CD4-positive, alpha-beta T cell treated with Interleukin-15 for 1 hour (primary cell): ENCODE results near the gene KIAA1755.

Experiments
- DNase-seq: peaks from one replicate; pipeline ENCODE4 v3.0.0-alpha.2; 2020

KIAA1755 gene

DNA sequence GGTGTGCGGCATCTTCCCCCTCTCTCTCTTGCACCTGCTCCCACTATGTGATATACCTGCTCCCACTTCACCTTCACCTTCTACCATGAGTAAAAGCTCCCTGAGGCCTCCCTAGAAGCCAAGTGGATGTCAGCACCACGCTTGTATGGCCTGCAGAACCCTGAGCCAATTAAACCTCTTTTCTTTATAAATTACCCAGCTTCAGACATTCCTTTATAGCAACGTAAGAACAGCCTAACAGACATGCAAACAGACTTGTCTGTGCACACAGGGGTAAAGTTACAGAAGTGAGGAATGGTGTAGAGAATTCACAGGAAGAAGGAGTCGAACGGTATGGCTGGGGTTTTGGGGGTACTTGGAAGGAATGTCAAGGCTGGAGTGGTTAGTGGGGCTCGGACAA is 80.7 kb downstream of the KIAA1755 start:
- no peak for DNase-seq

DNA sequence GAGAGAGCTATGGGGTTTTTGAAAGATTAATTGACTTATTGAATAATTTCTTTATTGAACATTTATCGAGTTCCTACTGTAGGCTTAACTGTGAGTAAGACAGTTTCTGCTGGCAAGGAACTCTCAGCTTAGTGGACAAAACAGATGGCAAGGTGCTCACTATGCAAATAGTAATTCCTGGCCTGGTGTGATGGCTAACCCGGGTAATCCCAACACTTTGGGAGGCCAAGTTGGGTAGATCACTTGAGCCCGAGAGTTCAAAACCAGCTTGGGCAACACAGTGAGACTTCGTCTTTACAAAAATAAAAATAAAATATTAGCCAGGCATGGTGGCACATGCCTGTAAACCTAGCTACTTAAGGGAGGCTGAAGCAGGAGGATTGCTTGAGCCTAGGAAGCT is 82.0 kb downstream of the KIAA1755 start:
- no peak for DNase-seq

DNA sequence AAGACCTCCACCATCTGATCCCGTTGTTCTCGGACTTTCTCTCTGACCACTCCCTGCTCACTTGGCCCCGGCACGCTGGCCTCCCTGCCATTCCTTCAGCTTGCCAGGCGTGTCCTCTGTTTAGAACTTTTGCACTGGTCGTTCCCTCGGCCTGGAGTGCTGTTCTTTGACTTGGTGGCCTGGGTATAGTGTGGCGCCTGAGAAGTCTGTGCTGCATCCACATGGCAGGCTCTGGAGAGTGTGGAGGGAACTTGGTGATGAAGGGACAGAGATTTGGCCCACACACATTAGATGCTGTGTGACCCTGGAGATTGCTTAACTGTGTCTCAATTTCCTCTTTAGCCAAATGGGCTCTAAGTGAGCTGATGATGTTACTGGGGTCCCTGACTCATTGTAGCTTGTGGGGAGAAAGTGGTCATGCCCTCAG is 82.5 kb downstream of the KIAA1755 start:
- no peak for DNase-seq

DNA sequence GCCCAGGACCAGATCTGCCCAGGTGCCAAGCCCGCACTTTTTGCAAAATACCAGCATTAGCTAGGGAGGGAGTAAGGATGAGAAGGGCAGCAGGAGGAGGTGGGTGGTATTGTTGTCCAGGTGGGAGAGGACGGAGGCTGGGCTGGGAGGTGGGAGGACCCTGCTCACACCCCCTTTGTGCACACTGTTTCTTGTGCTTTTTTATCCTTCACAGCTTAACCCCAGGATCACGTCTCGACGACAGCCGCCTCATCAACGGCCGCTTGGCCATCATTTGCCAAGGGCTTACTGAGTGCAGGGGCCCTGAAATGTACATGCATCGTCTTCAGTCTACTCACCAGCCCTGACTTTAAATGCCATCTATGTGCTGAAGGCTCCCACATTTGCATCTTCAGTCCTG is 83.3 kb downstream of the KIAA1755 start:
- DNase-seq, result no peak

DNA sequence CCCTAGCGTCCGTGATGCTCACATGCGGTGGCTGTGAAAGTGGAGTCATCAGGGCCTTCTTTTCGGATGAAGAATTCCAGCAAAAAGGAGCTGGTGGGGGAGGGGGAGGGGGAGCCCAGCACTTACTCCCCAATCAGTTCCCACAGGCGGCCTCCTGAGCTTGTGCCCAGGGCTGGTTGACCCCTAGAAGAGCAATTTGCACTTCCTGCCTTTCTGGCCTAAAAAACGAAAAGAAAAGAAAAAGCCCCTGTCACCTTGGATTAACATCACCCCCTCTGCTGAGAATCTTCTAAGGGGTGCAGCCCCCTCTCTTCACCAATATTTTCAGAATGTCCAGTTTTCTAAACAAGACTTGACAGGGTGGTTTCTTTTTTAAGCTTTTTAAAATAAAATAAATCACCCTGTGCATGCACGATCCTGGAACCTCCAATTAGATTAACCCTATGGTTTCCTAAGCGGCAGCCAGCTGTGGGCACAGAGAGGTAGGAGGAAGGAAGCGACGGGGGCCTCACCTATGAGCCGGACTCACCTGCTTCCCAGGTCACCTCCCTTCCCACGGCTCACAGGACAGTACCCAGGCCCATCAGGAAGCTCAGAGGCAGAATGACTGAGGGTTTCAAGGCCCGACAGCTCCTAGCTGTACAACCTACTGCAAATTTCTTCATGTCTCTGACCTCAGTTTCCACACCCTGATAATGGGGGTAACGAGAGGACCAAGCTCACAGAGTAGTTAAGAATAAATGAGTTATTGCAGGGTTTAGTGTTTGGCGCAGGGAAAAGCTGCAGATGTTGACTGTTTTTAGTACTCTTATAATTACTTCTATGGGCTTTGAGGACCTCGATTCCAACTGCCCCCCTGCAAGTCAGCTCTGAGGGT is 85.0 kb downstream of the KIAA1755 start:
- no peak for DNase-seq

DNA sequence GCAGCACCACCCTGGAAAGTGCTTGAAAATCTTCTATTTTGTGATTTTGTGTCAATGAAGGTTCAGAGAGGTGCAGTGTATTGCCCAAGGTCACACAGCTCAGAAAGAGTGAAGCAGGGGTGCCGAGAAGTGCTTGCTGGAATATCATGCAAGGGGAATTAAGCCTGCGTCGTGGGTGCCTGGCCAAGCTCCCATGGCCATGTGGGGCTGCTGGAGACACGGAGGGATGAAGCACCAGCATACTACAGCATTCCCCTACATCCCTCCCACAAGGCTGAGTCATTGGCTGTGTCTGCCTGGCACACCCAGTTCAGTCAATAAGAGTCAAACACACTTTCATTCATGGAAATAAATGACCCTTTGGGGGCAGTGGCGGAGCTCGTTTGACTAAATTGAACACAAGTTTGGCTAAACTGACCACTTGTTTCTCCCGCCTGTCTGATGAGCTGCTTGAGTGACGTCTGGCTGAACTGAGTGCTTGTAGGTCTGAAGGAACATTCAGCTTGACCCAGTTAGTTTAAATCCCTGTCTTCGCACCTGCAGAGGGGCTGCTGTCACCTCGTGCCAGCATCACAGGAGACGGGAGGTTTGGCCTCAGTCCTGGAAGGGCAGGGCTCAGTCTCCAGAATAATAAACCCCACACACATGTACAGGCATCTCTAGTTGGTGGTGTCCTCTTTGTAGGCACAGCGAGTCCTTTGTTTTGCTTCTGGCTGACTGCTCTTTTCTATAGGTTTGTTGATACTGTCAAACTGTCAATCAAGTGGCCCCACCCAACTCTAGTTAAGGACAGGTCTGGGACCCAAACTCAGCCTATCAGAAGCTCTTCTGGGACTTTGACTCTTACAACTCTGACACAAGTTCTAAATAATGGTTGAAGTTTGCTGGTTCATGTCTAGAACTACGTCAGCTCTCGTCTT is 87.0 kb downstream of the KIAA1755 start:
- no peak for DNase-seq

DNA sequence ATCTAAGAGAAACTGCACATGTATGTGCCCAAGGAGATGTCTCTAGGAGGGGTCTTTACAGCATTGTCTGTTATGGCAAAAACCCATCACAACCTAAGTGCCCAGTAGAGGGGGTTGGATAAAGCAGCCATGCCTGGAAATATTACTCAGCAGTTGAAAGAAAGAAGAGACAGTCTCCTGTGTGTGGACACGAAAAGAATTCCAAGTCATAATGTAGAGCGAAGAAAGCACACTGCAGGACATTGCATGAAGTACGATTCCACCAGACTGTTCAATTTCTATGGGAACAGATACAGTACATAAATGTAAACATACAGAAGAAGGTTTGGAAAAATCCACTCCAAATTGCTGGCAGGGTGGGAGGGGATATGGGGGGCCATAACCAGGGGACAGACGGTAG is 88.1 kb downstream of the KIAA1755 start:
- no peak for DNase-seq

DNA sequence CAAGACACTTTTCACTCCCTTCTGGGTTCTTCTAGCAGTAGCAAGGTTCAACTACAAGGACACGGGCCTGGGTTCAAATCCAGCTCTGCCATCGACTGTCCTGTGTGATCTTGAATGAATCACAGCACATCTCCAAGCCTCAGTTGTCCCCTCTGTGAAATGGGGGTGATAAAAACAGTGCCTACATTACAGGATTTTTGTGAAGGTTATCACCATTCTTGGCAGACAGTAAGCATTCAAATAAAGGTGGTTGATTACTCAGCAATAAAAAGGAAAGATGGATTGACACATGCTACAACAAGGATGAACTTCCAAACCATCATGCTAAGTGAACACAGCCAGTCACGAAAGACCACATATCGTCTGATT is 88.9 kb downstream of the KIAA1755 start:
- DNase-seq, result no peak

DNA sequence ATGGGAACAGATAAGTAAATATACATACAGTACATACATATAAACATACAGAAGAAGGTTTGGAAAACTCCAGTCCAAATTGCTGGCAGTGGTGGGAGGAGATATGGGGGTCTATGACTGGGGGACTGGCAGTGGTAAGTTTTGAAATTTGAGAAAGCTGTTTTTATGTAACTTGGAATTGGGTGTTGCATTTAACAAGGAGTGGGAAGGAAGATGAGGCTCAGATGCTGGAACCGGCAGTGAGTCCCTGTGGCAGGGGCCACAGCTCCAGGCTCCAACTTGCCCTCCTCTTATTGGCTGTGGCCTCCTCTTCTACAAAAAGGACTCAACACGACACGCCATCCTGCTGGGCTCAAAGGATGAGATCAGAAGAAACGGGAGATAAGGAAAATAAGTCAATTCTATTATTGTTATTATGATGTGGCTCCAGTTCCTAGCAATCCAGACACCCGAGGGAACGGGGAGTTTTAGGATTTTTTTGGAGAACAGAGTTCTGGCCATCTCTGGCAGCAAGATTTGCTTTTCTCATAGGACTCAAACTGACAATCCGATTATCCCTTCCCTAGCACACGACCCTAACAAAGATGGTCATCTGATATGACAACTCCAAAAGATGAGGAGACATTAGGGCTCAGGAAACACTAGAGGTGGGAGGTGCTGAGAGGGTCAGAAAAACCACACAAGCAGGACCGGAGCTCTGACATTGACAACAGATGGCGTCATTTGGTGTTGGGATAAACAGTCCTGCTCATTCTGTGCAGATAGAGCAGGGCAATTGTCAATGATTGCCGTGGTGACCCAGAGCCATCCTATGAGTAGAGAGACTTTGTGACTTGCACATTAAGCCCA is 89.5 kb downstream of the KIAA1755 start:
- DNase-seq, result no peak

DNA sequence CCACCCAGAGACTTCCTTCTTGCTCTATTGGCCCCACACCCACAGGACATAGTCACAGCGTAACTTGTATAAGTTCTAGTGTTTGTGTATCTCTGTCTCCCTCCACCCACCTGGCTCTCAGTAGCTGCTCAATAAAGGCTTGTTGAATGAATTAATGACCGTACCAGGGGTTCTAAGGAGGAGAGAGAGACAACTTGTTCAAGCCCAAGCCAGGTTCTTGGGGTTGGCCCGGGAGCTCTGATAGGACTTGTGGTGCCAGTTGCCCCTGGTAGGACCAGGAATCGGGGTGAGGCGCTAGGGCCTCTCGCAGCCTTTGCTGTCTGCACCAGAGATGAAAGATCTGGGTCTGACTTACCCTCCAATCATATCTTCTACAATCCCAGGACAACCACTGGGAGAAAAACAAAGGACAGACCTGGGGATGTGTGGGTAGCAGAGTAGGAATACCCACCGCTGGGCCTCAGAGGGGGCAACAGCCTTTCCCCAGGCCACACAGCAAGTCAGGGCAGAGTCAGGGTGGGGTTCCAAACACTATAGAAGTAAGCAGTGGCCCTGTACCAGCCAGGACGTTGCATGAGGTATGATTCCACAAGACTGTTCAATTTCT is 90.2 kb downstream of the KIAA1755 start:
- DNase-seq, result no peak

DNA sequence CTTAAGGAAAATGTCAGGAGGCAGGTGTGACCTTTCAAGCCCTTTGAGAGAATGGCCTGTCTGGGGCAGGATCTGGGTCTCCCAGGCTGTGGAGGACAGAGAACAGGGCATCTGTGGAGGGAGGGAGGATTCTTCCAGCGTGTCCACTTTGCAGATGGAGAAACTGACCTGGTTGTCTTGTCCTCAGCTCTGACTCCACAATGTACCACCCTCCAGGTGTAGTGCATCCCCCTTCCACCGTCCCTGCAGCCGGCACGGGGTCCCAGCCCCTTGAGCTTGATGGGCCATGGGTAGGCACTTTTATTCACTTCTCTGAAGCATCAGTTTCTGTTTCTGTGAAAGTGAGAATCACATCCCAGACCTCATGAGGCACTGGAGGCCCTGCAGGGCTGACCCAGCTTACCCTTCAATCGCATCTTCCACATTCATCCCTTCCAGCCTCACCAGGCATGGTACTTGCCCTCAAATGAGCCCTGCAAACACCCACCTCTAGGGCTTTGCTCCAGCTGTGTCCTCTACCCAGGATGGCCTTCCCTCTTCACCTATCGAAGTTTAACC is 90.8 kb downstream of the KIAA1755 start:
- no peak for DNase-seq

DNA sequence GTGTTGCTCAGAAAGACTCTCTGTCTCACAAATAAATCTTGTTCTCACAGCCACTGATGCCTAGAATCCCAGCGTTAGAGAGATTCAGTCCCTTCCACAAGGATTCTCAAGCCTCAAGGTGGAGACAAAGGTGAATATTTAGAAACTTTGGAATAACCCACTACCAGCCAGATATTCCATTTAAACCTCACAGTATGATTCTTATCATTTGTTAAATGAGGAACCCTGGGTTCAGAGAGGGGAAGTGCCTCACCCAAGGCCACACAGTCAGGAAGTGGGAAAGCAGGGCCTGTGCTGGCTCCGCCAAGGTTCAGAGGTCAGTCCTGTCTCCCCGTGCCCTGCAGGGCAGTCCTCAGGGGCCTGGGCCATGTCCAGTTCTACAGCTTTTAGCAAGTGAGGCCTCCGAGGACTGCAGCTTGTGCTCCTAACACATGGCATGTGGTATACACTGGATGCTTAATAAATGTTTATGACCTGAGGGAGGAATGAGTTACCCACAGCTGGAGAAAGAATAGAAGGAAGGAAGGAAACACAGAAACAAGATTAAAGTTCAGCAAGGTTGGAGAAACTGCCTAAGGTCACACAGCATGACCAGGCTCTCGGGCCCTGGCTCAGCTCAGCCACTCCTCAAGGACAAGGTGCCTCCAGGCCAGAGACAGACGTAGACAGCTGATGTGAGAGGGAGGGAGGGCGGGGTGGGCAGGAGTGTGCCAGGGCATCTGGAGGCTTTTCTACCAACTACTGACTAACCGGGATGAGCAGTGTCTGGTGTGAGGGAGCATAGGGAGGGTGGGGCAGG is 91.5 kb downstream of the KIAA1755 start:
- DNase-seq, result peak; percentile 61

DNA sequence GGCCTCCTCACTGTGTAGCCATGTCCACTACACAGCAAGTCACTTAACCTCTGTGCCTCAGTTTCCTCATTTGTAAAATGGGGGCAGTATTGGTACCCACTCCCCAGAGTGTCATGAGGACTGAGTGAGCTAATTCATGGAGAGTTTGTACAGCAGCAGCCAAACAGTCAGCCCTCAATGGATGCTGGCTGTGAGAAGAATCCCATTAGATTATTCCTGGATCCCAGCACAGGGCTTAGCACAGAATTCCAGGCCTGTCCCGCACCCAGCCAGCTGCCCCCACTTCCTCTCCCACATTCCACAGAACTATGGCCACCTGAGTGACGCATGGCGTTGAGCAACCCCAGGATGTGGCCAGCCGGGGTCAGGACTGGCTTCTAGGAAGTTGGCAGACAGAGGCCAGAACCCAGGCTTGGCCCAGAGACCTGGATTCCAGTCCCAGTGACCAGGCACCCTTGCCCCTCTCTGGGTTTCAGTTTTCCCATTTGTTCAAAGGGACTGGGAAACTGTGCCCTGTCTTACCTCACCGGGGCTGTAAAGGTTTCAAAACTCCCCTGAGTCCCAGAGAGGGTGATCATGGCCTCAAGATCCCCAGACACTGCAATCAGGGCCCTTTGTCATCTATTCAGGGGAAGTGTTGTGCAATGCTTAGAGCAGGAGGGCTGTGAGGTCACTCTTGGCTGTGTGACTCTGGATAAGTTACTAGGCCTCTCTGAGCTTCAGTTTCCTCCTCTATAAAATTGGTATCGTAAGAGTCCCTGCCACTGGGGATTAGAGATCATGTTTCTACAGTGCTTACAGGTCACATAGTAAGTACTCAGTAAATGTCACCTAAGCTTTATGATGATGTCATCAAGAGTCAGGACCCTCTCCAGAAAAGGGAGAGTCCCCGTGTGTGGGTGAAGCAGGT is 92.4 kb downstream of the KIAA1755 start:
- peak; percentile 55 for DNase-seq

DNA sequence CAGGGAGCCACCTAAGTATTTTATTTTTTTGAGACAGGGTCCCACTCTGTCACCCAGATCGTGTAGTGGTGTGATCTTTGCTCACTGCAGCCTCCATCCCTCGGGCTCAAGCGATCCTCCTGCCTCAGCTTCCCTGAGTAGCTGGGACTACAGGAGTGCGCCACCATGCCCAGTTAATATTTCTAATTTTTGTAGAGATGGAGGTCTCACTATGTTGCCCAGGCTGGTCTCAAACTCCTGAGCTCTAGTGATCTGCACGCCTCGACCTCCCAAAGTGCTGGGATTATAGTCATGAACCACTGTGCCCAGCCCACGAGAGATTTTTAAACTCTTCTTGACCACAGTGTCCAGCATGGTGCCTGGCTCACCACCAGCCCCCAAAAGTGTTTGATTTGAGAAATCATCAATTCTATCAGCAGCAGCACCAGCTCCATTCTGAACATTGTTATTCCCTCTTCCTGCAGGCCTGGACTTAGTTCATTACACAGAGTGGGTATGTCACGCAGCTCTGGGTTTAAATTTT is 93.1 kb downstream of the KIAA1755 start:
- no peak for DNase-seq

DNA sequence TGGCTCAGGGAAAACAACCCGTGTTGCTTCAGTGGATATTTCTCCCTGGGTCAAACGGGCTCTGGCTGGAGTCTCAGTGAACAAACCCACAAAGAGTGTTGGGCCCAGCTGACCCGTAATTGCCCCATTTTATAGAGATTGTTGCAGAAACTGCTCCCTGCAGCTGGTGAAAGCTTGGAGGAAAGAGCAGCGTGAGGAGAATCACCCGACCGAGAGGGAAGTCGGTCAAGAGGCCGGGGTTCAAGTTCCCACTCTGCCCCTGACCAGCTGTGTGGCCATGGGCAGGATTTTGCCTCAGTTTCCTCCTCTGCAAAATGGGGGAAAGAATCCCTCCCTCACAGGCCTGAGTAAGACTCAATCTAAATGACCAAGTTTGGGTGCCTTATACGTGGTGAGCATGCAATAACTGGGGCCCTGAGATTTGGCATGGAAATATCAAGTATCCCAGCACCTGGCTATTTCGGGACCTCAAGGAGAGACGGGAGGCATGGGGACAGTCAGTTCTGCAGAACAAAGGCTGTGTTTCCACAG is 93.8 kb downstream of the KIAA1755 start:
- DNase-seq, result no peak

DNA sequence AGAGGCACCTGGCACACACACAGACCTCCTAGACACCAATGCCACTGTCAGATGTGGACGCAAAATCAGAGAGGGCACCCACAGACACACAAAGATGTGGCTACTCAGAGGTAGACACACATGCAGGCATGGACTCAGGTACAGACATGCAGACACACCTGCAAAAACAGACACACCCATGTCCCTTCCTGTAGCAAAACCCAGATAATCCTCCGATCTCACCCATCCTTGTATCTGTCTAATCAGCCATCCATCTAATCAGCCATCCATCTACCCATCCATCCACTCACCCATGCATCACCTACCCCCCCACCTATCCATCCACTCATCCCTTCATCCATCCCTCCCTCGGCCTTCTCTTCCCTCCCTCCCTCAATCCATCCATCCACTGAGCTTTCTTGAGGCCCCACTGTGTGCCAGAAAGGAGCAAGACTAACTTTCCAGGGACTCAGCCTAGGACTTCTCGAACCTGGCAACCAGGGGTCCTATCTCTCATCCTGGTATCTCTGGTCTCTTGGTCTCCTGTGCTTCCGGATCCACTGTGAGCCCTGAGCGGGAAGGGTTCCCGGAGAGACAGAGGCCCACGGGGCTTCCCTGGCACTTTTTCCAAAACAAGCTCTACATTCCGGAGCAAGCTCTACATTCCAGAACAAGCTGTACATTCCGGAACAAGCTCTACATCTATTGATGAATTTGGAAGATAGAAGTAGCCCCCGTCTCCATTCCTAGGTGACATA is 94.4 kb downstream of the KIAA1755 start:
- DNase-seq, result no peak

DNA sequence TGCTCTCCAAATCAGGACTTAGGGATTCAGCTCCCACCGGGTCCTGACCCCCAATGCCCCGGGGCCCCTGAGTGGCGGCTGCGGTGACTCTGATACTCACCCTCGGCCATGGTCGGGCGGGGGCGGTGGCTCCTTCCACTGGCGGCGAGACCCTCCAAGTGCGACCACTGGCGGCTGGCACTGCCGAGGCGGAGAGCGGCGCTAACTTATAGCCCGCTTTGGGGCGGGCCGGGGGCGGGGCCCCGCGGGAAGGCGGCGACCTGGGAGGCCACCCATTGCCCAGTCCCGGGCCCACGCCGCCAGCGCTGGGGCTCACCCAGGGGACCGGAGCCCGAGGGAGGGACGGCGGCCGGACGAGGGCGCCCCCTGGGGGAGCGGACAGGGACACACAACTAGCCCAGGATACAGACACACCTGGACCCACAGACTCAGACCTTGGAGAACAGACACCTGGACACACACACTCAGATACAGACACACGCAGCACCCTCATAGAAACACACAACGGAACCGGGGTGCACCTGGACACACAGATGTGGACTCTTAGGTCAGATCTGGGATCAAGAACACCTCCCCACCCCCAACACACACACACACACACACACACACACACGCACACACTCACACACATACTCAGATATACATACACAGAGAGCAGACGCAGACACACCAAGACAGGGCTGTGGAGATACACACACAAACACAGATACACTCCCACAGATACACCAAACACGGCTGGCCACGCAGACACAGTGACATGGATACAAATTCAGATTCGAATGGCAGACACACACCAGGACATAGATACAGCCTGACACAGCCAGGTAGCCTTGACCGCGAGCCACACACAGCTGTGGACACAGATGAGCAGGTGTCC is 95.2 kb downstream of the KIAA1755 start, which contains the start of gene TGM2:
TGM2 (minus strand) TSS at position 182 of the 877 bp plus-strand sequence; CDS start at position 110, 72 bp downstream.
- DNase-seq, result peak; percentile 72

DNA sequence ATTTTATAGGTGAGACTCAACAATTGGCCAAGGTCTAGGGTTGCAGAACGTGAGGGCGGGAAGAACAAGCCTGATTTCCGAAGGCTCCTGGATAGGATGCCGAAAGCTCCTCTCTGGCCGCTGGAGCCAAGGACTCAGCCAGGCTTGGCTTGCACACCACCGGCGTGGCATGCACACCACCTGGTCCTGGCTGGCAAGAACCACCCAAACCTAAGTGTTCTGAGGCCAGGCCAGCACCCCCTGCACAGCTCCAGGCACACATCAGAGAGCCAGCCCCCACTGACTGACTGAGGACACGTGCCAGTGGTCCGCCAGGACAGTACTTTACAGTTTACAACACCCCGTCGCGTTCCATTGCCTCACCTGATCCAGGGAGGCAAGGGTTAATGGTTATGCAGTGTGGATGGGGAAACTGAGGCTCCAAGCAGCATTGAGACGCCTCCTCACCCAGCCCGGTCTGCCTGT is 95.9 kb downstream of the KIAA1755 start:
- DNase-seq, result no peak
